ENCODE results near the gene MUC4.

- TF ChIP-seq REST (IDR thresholded peaks at IDR 0.05; ENCODE audit: insufficient replicate concordance, low read depth): no peak
- TF ChIP-seq POLR2AphosphoS5 (IDR thresholded peaks at IDR 0.05; ENCODE audit: low read depth): no peak
These were observed 43.9 kb downstream of the MUC4 start for GRCh38 chr3:195767792-195768191.
